Measurements from ENCODE around the gene MTARC2. TPM values are rescaled to one million over a fixed set of nuclear protein-coding genes. Genes with fewer than 3 reads are reported as not detected.
A peak's percentile ranks its signal among the peaks of the same experiment; 100 is the strongest.

MTARC2 gene
- total RNA-seq, 1 donor from 2014 or later: 11.6 TPM

GRCh38 chr1:220768126-220768601, 20.0 kb downstream of the MTARC2 start:
- DNase-seq (ENCODE audit: low spot score): no peak

- DNase-seq (ENCODE audit: low spot score): no peak
Observed at GRCh38 chr1:220769205-220769604, 21.1 kb downstream of the MTARC2 start.

- no peak for DNase-seq (ENCODE audit: low spot score)
Observed at GRCh38 chr1:220770245-220770913, 22.3 kb downstream of the MTARC2 start.

GRCh38 chr1:220772846-220773245, 24.7 kb downstream of the MTARC2 start:
- no peak for DNase-seq (ENCODE audit: low spot score)

GRCh38 chr1:220775240-220775853, 27.2 kb downstream of the MTARC2 start:
- no peak for DNase-seq (ENCODE audit: low spot score)

- DNase-seq (ENCODE audit: low spot score): no peak
Observed at GRCh38 chr1:220776254-220776653, 28.1 kb downstream of the MTARC2 start.

GRCh38 chr1:220776720-220777326, 28.7 kb downstream of the MTARC2 start:
- peak; percentile 73 for DNase-seq (ENCODE audit: low spot score)

GRCh38 chr1:220783453-220783852, 35.3 kb downstream of the MTARC2 start:
- DNase-seq (ENCODE audit: low spot score): no peak

GRCh38 chr1:220784751-220785150, 36.6 kb downstream of the MTARC2 start:
- DNase-seq (ENCODE audit: low spot score): no peak

GRCh38 chr1:220785166-220786056, 37.3 kb downstream of the MTARC2 start:
- no peak for DNase-seq (ENCODE audit: low spot score)

- DNase-seq (ENCODE audit: low spot score): no peak
Observed at GRCh38 chr1:220786057-220786336, 37.9 kb downstream of the MTARC2 start.

GRCh38 chr1:220786337-220787068, 38.4 kb downstream of the MTARC2 start, which contains the start of gene MTARC1:
MTARC1 (plus strand) TSS chr1:220786913; CDS start chr1:220786945, 32 bp downstream.
- DNase-seq (ENCODE audit: low spot score): peak; percentile 61

GRCh38 chr1:220787069-220787619, 39.0 kb downstream of the MTARC2 start:
- no peak for DNase-seq (ENCODE audit: low spot score)

- no peak for DNase-seq (ENCODE audit: low spot score)
Observed at GRCh38 chr1:220788900-220789299, 40.8 kb downstream of the MTARC2 start.

- DNase-seq (ENCODE audit: low spot score): no peak
Observed at GRCh38 chr1:220789532-220790147, 41.5 kb downstream of the MTARC2 start.

- DNase-seq (ENCODE audit: low spot score): no peak
Observed at GRCh38 chr1:220791285-220791684, 43.2 kb downstream of the MTARC2 start.

GRCh38 chr1:220791956-220792355, 43.8 kb downstream of the MTARC2 start:
- no peak for DNase-seq (ENCODE audit: low spot score)

GRCh38 chr1:220796530-220796929, 48.4 kb downstream of the MTARC2 start:
- DNase-seq (ENCODE audit: low spot score): no peak

GRCh38 chr1:220797044-220797443, 48.9 kb downstream of the MTARC2 start:
- DNase-seq (ENCODE audit: low spot score): no peak

- no peak for DNase-seq (ENCODE audit: low spot score)
Observed at GRCh38 chr1:220797553-220797952, 49.4 kb downstream of the MTARC2 start.

- no peak for DNase-seq (ENCODE audit: low spot score)
Observed at GRCh38 chr1:220798338-220798737, 50.2 kb downstream of the MTARC2 start.
